ENCODE results near the gene FBXW5. TPM values are rescaled to one million over a fixed set of nuclear protein-coding genes. Genes with fewer than 3 reads are reported as not detected.

Gene FBXW5
- total and polyA plus RNA-seq, 9 of the 15 experiments (the other 6 are each of a cell fraction or from before 2014, with no cell fraction given): 0.21 to 128 (median 37.0) TPM

- TF ChIP-seq, protein P1, sequence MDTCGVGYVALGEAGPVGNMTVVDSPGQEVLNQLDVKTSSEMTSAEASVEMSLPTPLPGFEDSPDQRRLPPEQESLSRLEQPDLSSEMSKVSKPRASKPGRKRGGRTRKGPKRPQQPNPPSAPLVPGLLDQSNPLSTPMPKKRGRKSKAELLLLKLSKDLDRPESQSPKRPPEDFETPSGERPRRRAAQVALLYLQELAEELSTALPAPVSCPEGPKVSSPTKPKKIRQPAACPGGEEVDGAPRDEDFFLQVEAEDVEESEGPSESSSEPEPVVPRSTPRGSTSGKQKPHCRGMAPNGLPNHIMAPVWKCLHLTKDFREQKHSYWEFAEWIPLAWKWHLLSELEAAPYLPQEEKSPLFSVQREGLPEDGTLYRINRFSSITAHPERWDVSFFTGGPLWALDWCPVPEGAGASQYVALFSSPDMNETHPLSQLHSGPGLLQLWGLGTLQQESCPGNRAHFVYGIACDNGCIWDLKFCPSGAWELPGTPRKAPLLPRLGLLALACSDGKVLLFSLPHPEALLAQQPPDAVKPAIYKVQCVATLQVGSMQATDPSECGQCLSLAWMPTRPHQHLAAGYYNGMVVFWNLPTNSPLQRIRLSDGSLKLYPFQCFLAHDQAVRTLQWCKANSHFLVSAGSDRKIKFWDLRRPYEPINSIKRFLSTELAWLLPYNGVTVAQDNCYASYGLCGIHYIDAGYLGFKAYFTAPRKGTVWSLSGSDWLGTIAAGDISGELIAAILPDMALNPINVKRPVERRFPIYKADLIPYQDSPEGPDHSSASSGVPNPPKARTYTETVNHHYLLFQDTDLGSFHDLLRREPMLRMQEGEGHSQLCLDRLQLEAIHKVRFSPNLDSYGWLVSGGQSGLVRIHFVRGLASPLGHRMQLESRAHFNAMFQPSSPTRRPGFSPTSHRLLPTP (IDR thresholded peaks at IDR 0.05; ENCODE audit: borderline replicate concordance, extremely low read depth, insufficient read length): no peak
- peak; percentile 68 for TF ChIP-seq SMAD4 (CRISPR knock-in tag; conservative IDR thresholded peaks at IDR 0.05)
- TF ChIP-seq CHCHD3 (CRISPR knock-in tag; IDR thresholded peaks at IDR 0.05): 0 out of 2 replicates have a peak, but pooled peaks have one; percentile 16
- TF ChIP-seq, protein P2, sequence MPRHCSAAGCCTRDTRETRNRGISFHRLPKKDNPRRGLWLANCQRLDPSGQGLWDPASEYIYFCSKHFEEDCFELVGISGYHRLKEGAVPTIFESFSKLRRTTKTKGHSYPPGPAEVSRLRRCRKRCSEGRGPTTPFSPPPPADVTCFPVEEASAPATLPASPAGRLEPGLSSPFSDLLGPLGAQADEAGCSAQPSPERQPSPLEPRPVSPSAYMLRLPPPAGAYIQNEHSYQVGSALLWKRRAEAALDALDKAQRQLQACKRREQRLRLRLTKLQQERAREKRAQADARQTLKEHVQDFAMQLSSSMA (CRISPR knock-in tag; IDR thresholded peaks at IDR 0.05): no peak
- TF ChIP-seq, protein P3, sequence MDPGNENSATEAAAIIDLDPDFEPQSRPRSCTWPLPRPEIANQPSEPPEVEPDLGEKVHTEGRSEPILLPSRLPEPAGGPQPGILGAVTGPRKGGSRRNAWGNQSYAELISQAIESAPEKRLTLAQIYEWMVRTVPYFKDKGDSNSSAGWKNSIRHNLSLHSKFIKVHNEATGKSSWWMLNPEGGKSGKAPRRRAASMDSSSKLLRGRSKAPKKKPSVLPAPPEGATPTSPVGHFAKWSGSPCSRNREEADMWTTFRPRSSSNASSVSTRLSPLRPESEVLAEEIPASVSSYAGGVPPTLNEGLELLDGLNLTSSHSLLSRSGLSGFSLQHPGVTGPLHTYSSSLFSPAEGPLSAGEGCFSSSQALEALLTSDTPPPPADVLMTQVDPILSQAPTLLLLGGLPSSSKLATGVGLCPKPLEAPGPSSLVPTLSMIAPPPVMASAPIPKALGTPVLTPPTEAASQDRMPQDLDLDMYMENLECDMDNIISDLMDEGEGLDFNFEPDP (CRISPR knock-in tag; IDR thresholded peaks at IDR 0.05): no peak
- TF ChIP-seq, protein P4, sequence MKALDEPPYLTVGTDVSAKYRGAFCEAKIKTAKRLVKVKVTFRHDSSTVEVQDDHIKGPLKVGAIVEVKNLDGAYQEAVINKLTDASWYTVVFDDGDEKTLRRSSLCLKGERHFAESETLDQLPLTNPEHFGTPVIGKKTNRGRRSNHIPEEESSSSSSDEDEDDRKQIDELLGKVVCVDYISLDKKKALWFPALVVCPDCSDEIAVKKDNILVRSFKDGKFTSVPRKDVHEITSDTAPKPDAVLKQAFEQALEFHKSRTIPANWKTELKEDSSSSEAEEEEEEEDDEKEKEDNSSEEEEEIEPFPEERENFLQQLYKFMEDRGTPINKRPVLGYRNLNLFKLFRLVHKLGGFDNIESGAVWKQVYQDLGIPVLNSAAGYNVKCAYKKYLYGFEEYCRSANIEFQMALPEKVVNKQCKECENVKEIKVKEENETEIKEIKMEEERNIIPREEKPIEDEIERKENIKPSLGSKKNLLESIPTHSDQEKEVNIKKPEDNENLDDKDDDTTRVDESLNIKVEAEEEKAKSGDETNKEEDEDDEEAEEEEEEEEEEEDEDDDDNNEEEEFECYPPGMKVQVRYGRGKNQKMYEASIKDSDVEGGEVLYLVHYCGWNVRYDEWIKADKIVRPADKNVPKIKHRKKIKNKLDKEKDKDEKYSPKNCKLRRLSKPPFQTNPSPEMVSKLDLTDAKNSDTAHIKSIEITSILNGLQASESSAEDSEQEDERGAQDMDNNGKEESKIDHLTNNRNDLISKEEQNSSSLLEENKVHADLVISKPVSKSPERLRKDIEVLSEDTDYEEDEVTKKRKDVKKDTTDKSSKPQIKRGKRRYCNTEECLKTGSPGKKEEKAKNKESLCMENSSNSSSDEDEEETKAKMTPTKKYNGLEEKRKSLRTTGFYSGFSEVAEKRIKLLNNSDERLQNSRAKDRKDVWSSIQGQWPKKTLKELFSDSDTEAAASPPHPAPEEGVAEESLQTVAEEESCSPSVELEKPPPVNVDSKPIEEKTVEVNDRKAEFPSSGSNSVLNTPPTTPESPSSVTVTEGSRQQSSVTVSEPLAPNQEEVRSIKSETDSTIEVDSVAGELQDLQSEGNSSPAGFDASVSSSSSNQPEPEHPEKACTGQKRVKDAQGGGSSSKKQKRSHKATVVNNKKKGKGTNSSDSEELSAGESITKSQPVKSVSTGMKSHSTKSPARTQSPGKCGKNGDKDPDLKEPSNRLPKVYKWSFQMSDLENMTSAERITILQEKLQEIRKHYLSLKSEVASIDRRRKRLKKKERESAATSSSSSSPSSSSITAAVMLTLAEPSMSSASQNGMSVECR (CRISPR knock-in tag; IDR thresholded peaks at IDR 0.05): peak; percentile 95
- no peak for TF ChIP-seq RBM15 (IDR thresholded peaks at IDR 0.05; ENCODE audit: insufficient read depth, low read length)
- TF ChIP-seq ZNF398 (CRISPR knock-in tag; IDR thresholded peaks at IDR 0.05): no peak
- TF ChIP-seq, protein P5, sequence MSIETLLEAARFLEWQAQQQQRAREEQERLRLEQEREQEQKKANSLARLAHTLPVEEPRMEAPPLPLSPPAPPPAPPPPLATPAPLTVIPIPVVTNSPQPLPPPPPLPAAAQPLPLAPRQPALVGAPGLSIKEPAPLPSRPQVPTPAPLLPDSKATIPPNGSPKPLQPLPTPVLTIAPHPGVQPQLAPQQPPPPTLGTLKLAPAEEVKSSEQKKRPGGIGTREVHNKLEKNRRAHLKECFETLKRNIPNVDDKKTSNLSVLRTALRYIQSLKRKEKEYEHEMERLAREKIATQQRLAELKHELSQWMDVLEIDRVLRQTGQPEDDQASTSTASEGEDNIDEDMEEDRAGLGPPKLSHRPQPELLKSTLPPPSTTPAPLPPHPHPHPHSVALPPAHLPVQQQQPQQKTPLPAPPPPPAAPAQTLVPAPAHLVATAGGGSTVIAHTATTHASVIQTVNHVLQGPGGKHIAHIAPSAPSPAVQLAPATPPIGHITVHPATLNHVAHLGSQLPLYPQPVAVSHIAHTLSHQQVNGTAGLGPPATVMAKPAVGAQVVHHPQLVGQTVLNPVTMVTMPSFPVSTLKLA (conservative IDR thresholded peaks at IDR 0.05): peak; percentile 91 to 96
- no peak for TF ChIP-seq SAFB2 (IDR thresholded peaks at IDR 0.05; ENCODE audit: borderline replicate concordance, low read depth, low read length, severe bottlenecking)
These were observed 47.7 kb upstream of the FBXW5 start, which contains the start of gene PAXX (continued) for GRCh38 chr9:136991993-136992818.

Measured in K562 (cell line).